ENCODE results near the gene FOXO6. TPM values are rescaled to one million over a fixed set of nuclear protein-coding genes. Genes with fewer than 3 reads are reported as not detected.
A peak's percentile ranks its signal among the peaks of the same experiment; 100 is the strongest.

FOXO6 gene
- total RNA-seq, 1 donor from 2014 or later, result 11.7 TPM

GRCh38 chr1:41382480-41383090, 21.4 kb downstream of the FOXO6 start:
- Mint-ChIP-seq H3K9me3 (ENCODE audit: unreplicated experiment) (peaks cover 11% of the 10 kb centered on the region), H3K4me1 (ENCODE audit: low read depth, unreplicated experiment) (peaks cover 28% of the 10 kb centered on the region), H3K4me3 (ENCODE audit: unreplicated experiment) (no peak overlapping the region), H3K36me3 (ENCODE audit: unreplicated experiment) (peaks cover 16% of the 10 kb centered on the region), H3K27ac (ENCODE audit: unreplicated experiment) (no peak overlapping the region), H3K27me3 (ENCODE audit: unreplicated experiment) (peaks cover 27% of the 10 kb centered on the region)
- no peak for TF ChIP-seq CTCF (IDR thresholded peaks at IDR 0.05; ENCODE audit: partially characterized antibody, unreplicated experiment)
- no peak for DNase-seq

- Mint-ChIP-seq H3K4me3 (ENCODE audit: unreplicated experiment) (peak overlapping the region; percentile 15), H3K27me3 (ENCODE audit: unreplicated experiment) (peaks cover 29% of the 10 kb centered on the region), H3K36me3 (ENCODE audit: unreplicated experiment) (peaks cover 16% of the 10 kb centered on the region), H3K4me1 (ENCODE audit: low read depth, unreplicated experiment) (peaks cover 32% of the 10 kb centered on the region), H3K27ac (ENCODE audit: unreplicated experiment) (peak overlapping the region; percentile 18), H3K9me3 (ENCODE audit: unreplicated experiment) (peaks cover 11% of the 10 kb centered on the region)
- TF ChIP-seq CTCF (IDR thresholded peaks at IDR 0.05; ENCODE audit: partially characterized antibody, unreplicated experiment), result no peak
- no peak for DNase-seq
These were observed 22.0 kb downstream of the FOXO6 start for GRCh38 chr1:41383094-41383852.

- Mint-ChIP-seq H3K27ac (ENCODE audit: unreplicated experiment) (no peak overlapping the region), H3K9me3 (ENCODE audit: unreplicated experiment) (peaks cover 13% of the 10 kb centered on the region), H3K4me1 (ENCODE audit: low read depth, unreplicated experiment) (peaks cover 32% of the 10 kb centered on the region), H3K27me3 (ENCODE audit: unreplicated experiment) (peaks cover 29% of the 10 kb centered on the region), H3K4me3 (ENCODE audit: unreplicated experiment) (no peak overlapping the region), H3K36me3 (ENCODE audit: unreplicated experiment) (peaks cover 16% of the 10 kb centered on the region)
- TF ChIP-seq CTCF (IDR thresholded peaks at IDR 0.05; ENCODE audit: partially characterized antibody, unreplicated experiment), result no peak
- DNase-seq, result no peak
These were observed 23.3 kb downstream of the FOXO6 start for GRCh38 chr1:41384579-41384978.

- Mint-ChIP-seq H3K36me3 (ENCODE audit: unreplicated experiment) (peaks cover 16% of the 10 kb centered on the region), H3K4me1 (ENCODE audit: low read depth, unreplicated experiment) (peaks cover 28% of the 10 kb centered on the region), H3K27me3 (ENCODE audit: unreplicated experiment) (peaks cover 28% of the 10 kb centered on the region), H3K4me3 (ENCODE audit: unreplicated experiment) (no peak overlapping the region), H3K9me3 (ENCODE audit: unreplicated experiment) (peaks cover 10% of the 10 kb centered on the region), H3K27ac (ENCODE audit: unreplicated experiment) (peak overlapping the region; percentile 53)
- no peak for DNase-seq
- no peak for TF ChIP-seq CTCF (IDR thresholded peaks at IDR 0.05; ENCODE audit: partially characterized antibody, unreplicated experiment)
These were observed 24.4 kb downstream of the FOXO6 start for GRCh38 chr1:41385398-41386195.
